ENCODE results near the gene KCNG2. TPM values are rescaled to one million over a fixed set of nuclear protein-coding genes. Genes with fewer than 3 reads are reported as not detected.

The KCNG2 gene
- total RNA-seq, 2 experiments from 2014 or later: not detected

GRCh38 chr18:79857082-79857671 lies 59.4 kb downstream of the KCNG2 start:
- no peak for DNase-seq
- Mint-ChIP-seq H3K36me3 (ENCODE audit: low read depth) (no peaks in the 10 kb centered on the region), H3K4me3 (no peak overlapping the region), H3K27ac (no peak overlapping the region), H3K9me3 (peaks cover 10% of the 10 kb centered on the region), H3K4me1 (ENCODE audit: low read depth) (peaks cover 5% of the 10 kb centered on the region), H3K27me3 (peaks cover 9% of the 10 kb centered on the region)
- ChIA-PET CTCF (no interaction called here), POLR2A (no interaction called here)
- intact Hi-C loops (cut with micrococcal nuclease): no loop called here
- no peak for ATAC-seq
- no peak for TF ChIP-seq CTCF (IDR thresholded peaks at IDR 0.05)

- H3K9me3 Mint-ChIP-seq: peaks cover 10% of the 10 kb centered on the region
- no peak overlapping the region for H3K27ac Mint-ChIP-seq
- H3K4me1 Mint-ChIP-seq (ENCODE audit: low read depth): peaks cover 5% of the 10 kb centered on the region
- no peak for TF ChIP-seq CTCF (IDR thresholded peaks at IDR 0.05)
- DNase-seq (no peak), ATAC-seq (no peak)
- ChIA-PET CTCF (no interaction called here), POLR2A (no interaction called here)
- no peaks in the 10 kb centered on the region for H3K36me3 Mint-ChIP-seq (ENCODE audit: low read depth)
- H3K4me3 Mint-ChIP-seq: no peak overlapping the region
- intact Hi-C loops (cut with micrococcal nuclease): no loop called here
- H3K27me3 Mint-ChIP-seq: peaks cover 9% of the 10 kb centered on the region
These were observed 61.6 kb downstream of the KCNG2 start for GRCh38 chr18:79859314-79859713.

- TF ChIP-seq CTCF (IDR thresholded peaks at IDR 0.05): no peak
- Mint-ChIP-seq H3K4me1 (ENCODE audit: low read depth) (peaks cover 5% of the 10 kb centered on the region), H3K9me3 (peaks cover 10% of the 10 kb centered on the region), H3K36me3 (ENCODE audit: low read depth) (no peaks in the 10 kb centered on the region), H3K27me3 (peaks cover 4% of the 10 kb centered on the region), H3K27ac (no peak overlapping the region), H3K4me3 (no peak overlapping the region)
- DNase-seq (no peak), ATAC-seq (no peak)
- ChIA-PET CTCF (interaction anchor here (1.3 kb wide), 1 partner anchor 36 kb away, joined by 3 read pairs; no protein-coding TSS in a partner anchor), POLR2A (interaction anchor here (0.6 to 0.9 kb wide), 2 partner anchors 12 to 58 kb away, joined by 3 read pairs; no protein-coding TSS in a partner anchor)
- intact Hi-C loops (cut with micrococcal nuclease): no loop called here
These were observed 63.9 kb downstream of the KCNG2 start for GRCh38 chr18:79861687-79862086.

GRCh38 chr18:79862562-79862961 lies 64.8 kb downstream of the KCNG2 start:
- Mint-ChIP-seq H3K36me3 (ENCODE audit: low read depth) (no peaks in the 10 kb centered on the region), H3K4me1 (ENCODE audit: low read depth) (no peaks in the 10 kb centered on the region), H3K4me3 (no peak overlapping the region), H3K27me3 (peaks cover 4% of the 10 kb centered on the region), H3K27ac (no peak overlapping the region), H3K9me3 (peaks cover 10% of the 10 kb centered on the region)
- intact Hi-C loops (cut with micrococcal nuclease): no loop called here
- no peak for TF ChIP-seq CTCF (IDR thresholded peaks at IDR 0.05)
- ChIA-PET POLR2A (interaction anchor here (0.9 kb wide), 1 partner anchor 11 kb away, joined by 3 read pairs; no protein-coding TSS in a partner anchor), CTCF (interaction anchor here (1.3 kb wide), 1 partner anchor 37 kb away, joined by 3 read pairs; no protein-coding TSS in a partner anchor)
- DNase-seq (no peak), ATAC-seq (no peak)

- ChIA-PET CTCF (no interaction called here), POLR2A (no interaction called here)
- DNase-seq (no peak), ATAC-seq (no peak)
- TF ChIP-seq CTCF (IDR thresholded peaks at IDR 0.05): no peak
- intact Hi-C loops (cut with micrococcal nuclease): no loop called here
- Mint-ChIP-seq H3K4me3 (no peak overlapping the region), H3K9me3 (peaks cover 10% of the 10 kb centered on the region), H3K27ac (no peak overlapping the region), H3K27me3 (peaks cover 4% of the 10 kb centered on the region), H3K4me1 (ENCODE audit: low read depth) (no peaks in the 10 kb centered on the region), H3K36me3 (ENCODE audit: low read depth) (no peaks in the 10 kb centered on the region)
These were observed 65.6 kb downstream of the KCNG2 start for GRCh38 chr18:79863161-79864005.
